ENCODE measurements around the gene GEMIN5.

GEMIN5 gene

DNA sequence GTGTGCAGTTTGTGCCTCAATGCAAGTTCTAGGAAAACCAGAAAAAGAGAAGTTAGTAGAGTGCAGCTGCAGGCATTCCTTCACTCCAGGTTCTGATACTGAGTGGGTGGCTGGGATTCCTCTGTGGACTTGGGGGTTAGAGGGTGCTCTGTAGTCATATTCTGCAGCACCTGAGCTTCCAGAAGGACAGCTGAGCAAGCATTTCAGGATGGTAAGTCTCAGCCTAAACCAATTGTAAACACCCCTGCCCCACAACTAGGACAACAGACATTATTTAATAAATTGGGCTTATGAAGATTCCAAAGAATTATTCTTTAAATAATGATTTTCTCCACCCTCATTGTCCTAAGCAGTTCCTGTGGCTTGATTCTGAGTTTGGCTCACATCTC, 96.7 kb downstream of the GEMIN5 start:
- no peak for DNase-seq

DNA sequence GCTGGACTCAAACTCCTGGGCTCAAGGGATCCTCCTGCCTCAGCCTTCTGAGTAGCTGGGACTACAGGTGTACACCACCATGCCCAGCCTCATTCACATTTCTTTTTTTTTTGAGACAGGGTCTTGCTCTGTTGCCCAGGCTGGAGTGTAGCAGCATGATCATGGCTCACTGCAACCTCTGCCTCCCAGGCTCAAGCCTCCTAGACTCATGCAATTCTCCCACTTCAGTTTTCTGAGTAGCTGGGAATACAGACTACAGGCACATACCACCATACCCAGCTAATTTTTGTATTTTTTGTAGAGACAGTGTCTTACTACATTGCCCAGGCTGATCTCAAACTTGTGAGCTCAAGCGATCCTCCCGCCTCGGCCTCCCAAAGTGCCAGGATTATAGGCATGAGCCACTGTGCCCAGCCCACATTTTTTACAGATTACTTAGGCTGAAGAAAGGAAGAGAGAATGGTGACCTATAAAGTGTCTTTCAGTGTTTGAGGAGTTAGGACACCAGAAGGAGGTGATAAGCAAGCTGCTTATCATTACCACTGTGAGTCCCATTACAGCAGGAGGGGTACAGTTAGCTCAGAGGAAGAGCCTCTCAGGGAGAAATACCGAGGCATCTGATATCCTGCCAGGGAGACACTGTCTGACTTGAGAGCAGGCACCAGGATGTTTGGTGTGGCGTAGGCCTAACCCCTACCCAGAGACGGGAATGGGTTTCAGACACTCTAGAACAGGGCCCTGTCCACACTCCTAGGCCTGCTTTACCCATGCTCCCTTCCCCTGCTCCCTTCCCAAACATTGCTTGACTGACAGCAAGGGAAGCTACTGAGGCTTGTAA, 97.4 kb downstream of the GEMIN5 start:
- no peak for DNase-seq
